B cell (primary cell): ENCODE data around the gene ARHGAP33. TPM values are rescaled to one million over a fixed set of nuclear protein-coding genes. Genes with fewer than 3 reads are reported as not detected.

Experiments used
- ATAC-seq: fragments of 200-7000 bp; cut with Tn5 transposase; one replicate; pipeline ENCODE4 v1.10.0; 2021; ENCODE audit warnings: low read depth, mild to moderate bottlenecking, moderate number of reproducible peaks, moderate library complexity
- CTCF ChIA-PET: fragments of 350-600 bp; sonication (Branson Sonifier 250); formaldehyde crosslinking; loops from one replicate; lab custom pipeline; 2021; ENCODE audit warnings: antibody characterized with exemption, inconsistent platforms; lab: Charles Lee
- POLR2A ChIA-PET: fragments of 350-600 bp; sonication (Branson Sonifier 250); formaldehyde crosslinking; loops from one replicate; lab custom pipeline; 2021; ENCODE audit warnings: antibody characterized with exemption; lab: Charles Lee
- DNase-seq: peaks from one replicate; pipeline ENCODE4 v3.0.0; 2013
- H2AFZ ChIP-seq: 2 replicates; pipeline ENCODE4 v1.6.1; 2012; ENCODE audit warnings: mild to moderate bottlenecking, low read depth, low read length; ENCODE audit not compliant: insufficient read depth, poor library complexity, severe bottlenecking
- H3K27ac ChIP-seq, 2 donors: 1 replicate in 1 of 2; 2 replicates in 1 of 2; pipeline ENCODE4 v1.5.1; 2012 to 2013; ENCODE audit warnings: low read length in 2 of 2, mild to moderate bottlenecking in 2 of 2, moderate library complexity in 1 of 2
- H3K27me3 ChIP-seq, 4 experiments: fragments of 200-600 bp in 1 of 4; sonication (generic) in 1 of 4; replicated peaks in 1 of 4; 1 replicate in 2 of 4; 2 replicates in 2 of 4; pipeline versions ENCODE4 v1.6.1 to v1.7.0; 2013 to 2016; ENCODE audit warnings: low read length in 3 of 4, mild to moderate bottlenecking in 2 of 4, mixed read lengths in 1 of 4, moderate library complexity in 1 of 4; ENCODE audit not compliant: insufficient read depth in 4 of 4, control insufficient read depth in 3 of 4; ENCODE audit errors: control extremely low read depth in 1 of 4
- H3K36me3 ChIP-seq, 2 experiments: replicated peaks in 1 of 2; 1 replicate in 1 of 2; 2 replicates in 1 of 2; pipeline versions ENCODE4 v1.6.1 to v1.7.1; 2013; ENCODE audit warnings: low read length in 1 of 2; ENCODE audit not compliant: insufficient read depth in 2 of 2, control insufficient read depth in 1 of 2; ENCODE audit errors: control extremely low read depth in 1 of 2, extremely low read depth in 1 of 2
- H3K4me1 ChIP-seq, 2 donors: fragments of 200-600 bp in 1 of 2; sonication (generic) in 1 of 2; 1 replicate in 1 of 2; 2 replicates in 1 of 2; pipeline versions ENCODE4 v1.5.1 to v1.6.1; 2013 to 2017; ENCODE audit warnings: low read length in 2 of 2; ENCODE audit not compliant: control insufficient read depth in 2 of 2, insufficient read depth in 2 of 2
- H3K4me2 ChIP-seq: replicated peaks from 2 replicates; pipeline ENCODE3; 2012; ENCODE audit warnings: mild to moderate bottlenecking, low read depth, low read length; ENCODE audit not compliant: poor library complexity, severe bottlenecking
- H3K4me3 ChIP-seq, 5 experiments: fragments of 200-600 bp in 1 of 5; sonication (generic) in 1 of 5; 1 replicate in 3 of 5; 2 replicates in 2 of 5; pipeline versions ENCODE4 v1.5.1 to v1.7.0; 2011 to 2016; ENCODE audit warnings: low read length in 4 of 5, mild to moderate bottlenecking in 4 of 5, low read depth in 2 of 5, control low read depth in 1 of 5, moderate library complexity in 1 of 5; ENCODE audit not compliant: insufficient read depth in 1 of 5; ENCODE audit errors: control extremely low read depth in 1 of 5, extremely low read depth in 1 of 5
- H3K79me2 ChIP-seq: fragments of 200-600 bp; sonication (generic); one replicate; pipeline ENCODE4 v1.6.0; 2016; ENCODE audit warnings: low read length; ENCODE audit not compliant: control insufficient read depth, insufficient read depth
- H3K9ac ChIP-seq: fragments of 200-600 bp; sonication (generic); 2 replicates; pipeline ENCODE4 v1.6.1; 2017; ENCODE audit warnings: mild to moderate bottlenecking, low read length, moderate library complexity
- H3K9me3 ChIP-seq, 3 donors: one replicate each; pipeline versions ENCODE4 v1.6.1 to v1.7.1; 2013; ENCODE audit warnings: low read length in 2 of 3; ENCODE audit not compliant: control insufficient read depth in 2 of 3, insufficient read depth in 1 of 3; ENCODE audit errors: control extremely low read depth in 1 of 3
- H4K20me1 ChIP-seq: 2 replicates; pipeline ENCODE4 v1.6.0; 2012; ENCODE audit warnings: mild to moderate bottlenecking, low read length; ENCODE audit not compliant: insufficient read depth, control insufficient read depth, poor library complexity, severe bottlenecking
- H3K27ac Mint-ChIP-seq: one replicate; pipeline ENCODE4 v1.8.0; 2021; ENCODE audit warnings: mixed read lengths
- H3K27me3 Mint-ChIP-seq: one replicate; pipeline ENCODE4 v1.8.0; 2021; ENCODE audit warnings: mixed read lengths
- H3K4me1 Mint-ChIP-seq: one replicate; pipeline ENCODE4 v1.8.0; 2021; ENCODE audit warnings: mixed read lengths
- H3K4me3 Mint-ChIP-seq: one replicate; pipeline ENCODE4 v1.8.0; 2021; ENCODE audit warnings: mixed read lengths
- H3K9me3 Mint-ChIP-seq: one replicate; pipeline ENCODE4 v1.8.0; 2022; ENCODE audit warnings: mixed read lengths; ENCODE audit not compliant: insufficient read depth
- EZH2 ChIP-seq: IDR thresholded peaks from 2 replicates; pipeline ENCODE4 v1.6.1; 2012; ENCODE audit warnings: borderline replicate concordance, low read depth, mild to moderate bottlenecking, moderate library complexity, low read length; ENCODE audit not compliant: insufficient read depth, poor library complexity, severe bottlenecking
- WGBS: methylation state at CpG from one replicate; pipeline ENCODE4 v1.1.5; 2013; ENCODE audit warnings: missing lambda C conversion rate; ENCODE audit not compliant: insufficient coverage; 5-methylcytosine and 5-hydroxymethylcytosine counted together
- intact Hi-C: fragments of 100-400 bp; cut with micrococcal nuclease; formaldehyde crosslinking; loops from one replicate; pipeline ENCODE4 v1.10.0; 2022
- polyA plus RNA-seq: library from polyadenylated mRNA; depleted of rRNA; stranded (reverse); fragments of >200 nt; gene quantifications from 2 replicates; pipeline ENCODE4 v1.2.3, GENCODE V29; 2012
- total RNA-seq, 2 donors: library from RNA; stranded (reverse); fragments of 120-200 nt in 1 of 2; gene quantifications; 1 replicate in 1 of 2; 2 replicates in 1 of 2; pipeline versions ENCODE4 v1.2.3 to v1.2.4, GENCODE V29; 2013 to 2022
- TF ChIP-seq, protein P1 (sequence below): fragments of 200-600 bp; IDR thresholded peaks from one replicate; pipeline ENCODE4 v1.8.0; 2022; ENCODE audit warnings: antibody characterized with exemption, mild to moderate bottlenecking

Gene ARHGAP33
- total and polyA plus RNA-seq, 2 donors (not counting 1 experiment from before 2014, with no cell fraction given) = 18.2 to 27.8 TPM

DNA sequence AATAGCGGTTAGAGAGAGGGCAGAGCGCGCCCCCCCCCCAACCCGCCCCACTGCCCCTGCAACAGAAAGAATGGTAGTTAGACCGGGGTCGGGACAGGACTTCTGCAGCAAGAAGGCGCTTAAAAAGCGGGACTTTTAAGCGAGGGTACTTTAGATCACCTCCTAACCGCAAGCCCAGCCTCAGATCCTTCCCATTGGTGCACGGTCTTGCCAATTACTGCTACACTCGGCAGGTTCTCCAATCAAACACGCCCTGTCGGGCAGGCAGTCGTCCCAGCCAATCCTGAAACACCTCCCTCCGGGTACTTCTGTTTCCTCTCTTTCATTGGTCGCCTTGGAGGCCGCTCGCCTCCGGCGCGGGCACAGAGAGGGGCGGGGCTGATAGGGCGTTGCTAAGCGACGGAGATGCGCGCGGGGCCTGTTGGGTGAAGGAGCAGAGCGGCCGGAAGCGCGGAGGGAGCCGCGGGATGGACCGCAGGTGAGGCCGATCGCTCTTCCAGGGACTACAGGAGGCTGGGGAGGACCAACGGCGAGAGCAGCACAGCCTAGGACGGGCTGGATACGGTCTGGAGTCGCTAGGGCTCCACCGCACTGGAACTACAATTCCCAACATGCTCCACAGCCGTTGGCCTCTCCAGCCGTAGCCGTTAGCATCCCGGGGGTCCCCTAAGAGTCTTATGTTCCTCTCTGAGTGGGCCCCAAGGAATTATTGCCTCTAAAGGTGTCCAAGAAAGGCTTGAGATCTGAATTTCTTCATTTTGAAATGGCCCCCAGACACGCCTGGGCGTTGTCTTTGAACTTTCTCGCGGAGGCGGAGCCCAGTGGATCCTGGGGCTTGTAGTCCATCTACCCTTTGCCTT is 17.4 kb upstream of the ARHGAP33 start, which contains the start of gene PROSER3:
Gene PROSER3, plus strand, starts transcription at position 428 of the 860 bp plus-strand sequence. Its CDS starts 40 bp downstream, at position 468.
- peaks cover 34% of the 10 kb centered on the region for H3K4me1 Mint-ChIP-seq
- peaks cover 17% of the 10 kb centered on the region for H3K27me3 Mint-ChIP-seq
- H3K4me2 ChIP-seq = peak within 1 kb of the TSS; percentile 98
- peak; percentile 95 for ATAC-seq
- peak within 1 kb of the TSS; percentile 91 to 96 for H3K27ac ChIP-seq
- no peaks in the 10 kb centered on the region for H3K9me3 Mint-ChIP-seq
- H3K79me2 ChIP-seq = peaks cover 29% of the 10 kb centered on the region
- intact Hi-C loops = loop anchor here (1.0 to 5.0 kb wide), 7 partner anchors 10 to 357 kb away; partner anchors contain the start of genes ARHGAP33, LIN37 and TBCB
- H3K4me3 Mint-ChIP-seq = peak within 1 kb of the TSS; percentile 99
- no peaks in the 10 kb centered on the region for H4K20me1 ChIP-seq
- peaks cover 0 to 26% (median 10%) of the 10 kb centered on the region in 4 experiments for H3K27me3 ChIP-seq
- H3K4me3 ChIP-seq = peak within 1 kb of the TSS; percentile 85 to 99 (median 94)
- peaks cover 24 to 35% of the 10 kb centered on the region in 2 donors for H3K4me1 ChIP-seq
- H3K36me3 ChIP-seq = peaks cover 0 to 27% of the 10 kb centered on the region in 2 experiments
- H3K9me3 ChIP-seq = peaks cover 0 to 10% (median 0%) of the 10 kb centered on the region in 3 donors
- H2AFZ ChIP-seq = peak within 1 kb of the TSS; percentile 89
- no peak for TF ChIP-seq EZH2
- TF ChIP-seq, protein P1, sequence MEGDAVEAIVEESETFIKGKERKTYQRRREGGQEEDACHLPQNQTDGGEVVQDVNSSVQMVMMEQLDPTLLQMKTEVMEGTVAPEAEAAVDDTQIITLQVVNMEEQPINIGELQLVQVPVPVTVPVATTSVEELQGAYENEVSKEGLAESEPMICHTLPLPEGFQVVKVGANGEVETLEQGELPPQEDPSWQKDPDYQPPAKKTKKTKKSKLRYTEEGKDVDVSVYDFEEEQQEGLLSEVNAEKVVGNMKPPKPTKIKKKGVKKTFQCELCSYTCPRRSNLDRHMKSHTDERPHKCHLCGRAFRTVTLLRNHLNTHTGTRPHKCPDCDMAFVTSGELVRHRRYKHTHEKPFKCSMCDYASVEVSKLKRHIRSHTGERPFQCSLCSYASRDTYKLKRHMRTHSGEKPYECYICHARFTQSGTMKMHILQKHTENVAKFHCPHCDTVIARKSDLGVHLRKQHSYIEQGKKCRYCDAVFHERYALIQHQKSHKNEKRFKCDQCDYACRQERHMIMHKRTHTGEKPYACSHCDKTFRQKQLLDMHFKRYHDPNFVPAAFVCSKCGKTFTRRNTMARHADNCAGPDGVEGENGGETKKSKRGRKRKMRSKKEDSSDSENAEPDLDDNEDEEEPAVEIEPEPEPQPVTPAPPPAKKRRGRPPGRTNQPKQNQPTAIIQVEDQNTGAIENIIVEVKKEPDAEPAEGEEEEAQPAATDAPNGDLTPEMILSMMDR = no peak
- H3K27ac Mint-ChIP-seq = peak within 1 kb of the TSS; percentile 99
- CTCF ChIA-PET = no interaction called here
- WGBS = under 1% methylated on average over 52 of the region's 53 CpGs
- peak within 1 kb of the TSS; percentile 96 for H3K9ac ChIP-seq
- peak; percentile 99 for DNase-seq
- POLR2A ChIA-PET = interaction anchor here (0.6 to 1.8 kb wide), 3 partner anchors 10 to 95 kb away, joined by 3 to 9 read pairs (median 7); partner anchors contain the start of gene LIN37
